ENCODE results near the gene CIAO1. TPM values are rescaled to one million over a fixed set of nuclear protein-coding genes. Genes with fewer than 3 reads are reported as not detected.

Gene CIAO1
- polyA plus RNA-seq, 2 of the 4 experiments (the other 2 are of a cell fraction): 83.2 to 99.7 TPM

GRCh38 chr2:96305091-96305978, 39.3 kb downstream of the CIAO1 start, which contains the start of gene SNRNP200 (continued):
- TF ChIP-seq BCL3 (IDR thresholded peaks at IDR 0.05) (peak; percentile 92), ZFP36 (IDR thresholded peaks at IDR 0.05; ENCODE audit: borderline replicate concordance, partially characterized antibody) (no peak), RNF2 (IDR thresholded peaks at IDR 0.05; ENCODE audit: borderline replicate concordance, low read depth) (no peak), RAD21 (conservative IDR thresholded peaks at IDR 0.05 in 1 of 2, IDR thresholded peaks at IDR 0.05 in 1 of 2) (peak in 1 of 2 experiments; percentile 18; a peak in 1 of 5 replicates), REST (IDR thresholded peaks at IDR 0.05) (peak; percentile 54), FOSB (CRISPR knock-in tag; IDR thresholded peaks at IDR 0.05) (no peak), CTCF (IDR thresholded peaks at IDR 0.05) (no peak), PHF8 (IDR thresholded peaks at IDR 0.05; ENCODE audit: borderline replicate concordance, low read depth) (peak; percentile 92), RARB (CRISPR knock-in tag; IDR thresholded peaks at IDR 0.05) (peak; percentile 50; the same call in 1 of the 2 replicates), PBX3 (IDR thresholded peaks at IDR 0.05) (no peak), EHMT2 (IDR thresholded peaks at IDR 0.05; ENCODE audit: low read depth) (no peak), GATA3 (IDR thresholded peaks at IDR 0.05; ENCODE audit: borderline replicate concordance) (no peak), FOXS1 (CRISPR knock-in tag; IDR thresholded peaks at IDR 0.05) (no peak), ATOH8 (CRISPR knock-in tag; IDR thresholded peaks at IDR 0.05; ENCODE audit: low read depth) (no peak), TFCP2L1 (CRISPR knock-in tag; IDR thresholded peaks at IDR 0.05) (no peak), SMC3 (IDR thresholded peaks at IDR 0.05) (no peak), ESRRA (IDR thresholded peaks at IDR 0.05; ENCODE audit: borderline replicate concordance, low read length) (no peak), CHD2 (IDR thresholded peaks at IDR 0.05; ENCODE audit: low read length, partially characterized antibody) (no peak), RCOR1 (IDR thresholded peaks at IDR 0.05; ENCODE audit: low read depth, low read length) (no peak)
